ENCODE data around the gene PRKCB. TPM values are rescaled to one million over a fixed set of nuclear protein-coding genes. Genes with fewer than 3 reads are reported as not detected.

Gene PRKCB
- total RNA-seq, 1 experiment from 2014 or later = not detected

DNA sequence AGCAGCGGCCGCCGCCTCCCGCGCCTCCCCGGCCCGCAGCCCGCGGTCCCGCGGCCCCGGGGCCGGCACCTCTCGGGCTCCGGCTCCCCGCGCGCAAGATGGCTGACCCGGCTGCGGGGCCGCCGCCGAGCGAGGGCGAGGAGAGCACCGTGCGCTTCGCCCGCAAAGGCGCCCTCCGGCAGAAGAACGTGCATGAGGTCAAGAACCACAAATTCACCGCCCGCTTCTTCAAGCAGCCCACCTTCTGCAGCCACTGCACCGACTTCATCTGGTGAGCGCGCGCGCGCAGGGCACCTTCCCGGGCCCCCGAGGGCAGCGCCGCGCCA, 258 bp downstream of the PRKCB start:
- no peak for TF ChIP-seq EZH2phosphoT487 (IDR thresholded peaks at IDR 0.05; ENCODE audit: borderline replicate concordance, low read length)
- no peak for TF ChIP-seq EZH2 (IDR thresholded peaks at IDR 0.05; ENCODE audit: low read length, unreplicated experiment)
- TF ChIP-seq CTCF (conservative IDR thresholded peaks at IDR 0.05; ENCODE audit: low read depth, low read length) = no peak
- H3K27me3 ChIP-seq (ENCODE audit: low read length) = peaks cover 32% of the 10 kb centered on the region
- no peaks in the 10 kb centered on the region for H4K20me1 ChIP-seq (ENCODE audit: low read length)
- no peaks in the 10 kb centered on the region for H3F3A ChIP-seq (ENCODE audit: low read length, unreplicated experiment)
- no peak for DNase-seq
- H3K27ac ChIP-seq (ENCODE audit: low read length) = no peak overlapping the region
- H3K9me2 ChIP-seq (replicated peaks; ENCODE audit: low read length) = no peaks in the 10 kb centered on the region
- POLR2A ChIA-PET (ENCODE audit: unreplicated experiment) = no interaction called here
- CTCF ChIA-PET = no interaction called here
- H3K4me2 ChIP-seq (ENCODE audit: low read length) = no peak overlapping the region
- no peaks in the 10 kb centered on the region for H3K79me2 ChIP-seq (ENCODE audit: low read length)
- no peaks in the 10 kb centered on the region for H3K9me3 ChIP-seq (ENCODE audit: low read length)
- BruUV-seq (replicated peaks) = no TSS peak
- intact Hi-C loops (cut with micrococcal nuclease) = no loop called here
- H3K4me3 ChIP-seq (ENCODE audit: low read length) = no peak overlapping the region
- no peaks in the 10 kb centered on the region for H3K36me3 ChIP-seq (ENCODE audit: low read depth, low read length)
- ATAC-seq = no peak
- no peaks in the 10 kb centered on the region for H3K4me1 ChIP-seq (ENCODE audit: insufficient read depth, low read length)
- H3K9ac ChIP-seq (ENCODE audit: low read length) = no peak overlapping the region
- no peak overlapping the region for H2AFZ ChIP-seq (ENCODE audit: low read length)

DNA sequence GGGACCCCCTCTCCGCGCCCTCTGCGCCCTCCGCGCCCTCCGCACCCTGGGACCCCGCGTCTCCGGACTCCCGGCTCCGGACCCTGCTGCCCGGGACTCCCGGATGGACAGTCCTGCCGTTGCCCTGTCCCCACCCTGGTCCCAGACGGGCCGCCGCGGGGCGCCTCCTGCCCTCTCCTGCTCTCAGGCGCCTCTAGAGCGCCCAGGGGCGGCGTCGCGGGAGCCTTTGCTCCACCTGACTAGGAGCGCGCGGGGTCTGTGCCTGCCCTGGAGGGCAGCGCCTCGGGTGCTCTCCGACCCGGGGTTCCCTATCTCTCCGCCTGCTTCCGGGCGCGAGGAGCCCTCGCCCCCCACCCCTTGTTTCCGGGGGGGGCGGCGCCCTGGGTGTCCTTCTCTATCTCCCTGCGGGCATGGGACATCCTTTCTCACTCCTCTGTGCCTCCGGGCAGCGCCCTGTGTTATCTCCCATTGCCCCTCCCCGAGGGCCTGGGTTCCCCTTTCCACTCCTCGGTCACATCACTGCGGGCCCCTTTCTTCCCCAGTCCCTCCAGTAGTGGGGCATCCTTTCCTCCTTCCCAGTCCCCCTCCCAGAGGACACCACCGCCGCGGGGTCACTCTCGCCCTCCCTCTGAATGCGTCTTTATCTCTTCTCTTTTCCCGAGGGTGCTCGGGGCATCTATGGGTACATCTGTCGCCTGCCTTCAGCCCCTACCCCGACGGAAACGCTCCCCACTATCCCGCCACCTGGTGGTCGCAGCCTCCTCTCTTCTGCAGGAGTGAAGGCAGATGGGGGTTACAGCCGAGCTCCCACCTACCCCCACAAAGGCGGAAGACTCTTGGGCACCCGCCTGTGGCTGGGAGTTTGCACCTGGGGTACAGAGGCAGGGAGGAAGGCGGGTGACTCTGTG, 875 bp downstream of the PRKCB start:
- DNase-seq (no peak), ATAC-seq (no peak)
- intact Hi-C loops (cut with micrococcal nuclease) = no loop called here
- Histone ChIP-seq H3K9ac (ENCODE audit: low read length) (no peak overlapping the region), H3K9me2 (replicated peaks; ENCODE audit: low read length) (no peaks in the 10 kb centered on the region), H3K4me1 (ENCODE audit: insufficient read depth, low read length) (no peaks in the 10 kb centered on the region), H2AFZ (ENCODE audit: low read length) (no peak overlapping the region), H3K4me3 (ENCODE audit: low read length) (no peak overlapping the region), H3K27me3 (ENCODE audit: low read length) (peaks cover 32% of the 10 kb centered on the region), H3K4me2 (ENCODE audit: low read length) (no peak overlapping the region), H3K9me3 (ENCODE audit: low read length) (no peaks in the 10 kb centered on the region), H4K20me1 (ENCODE audit: low read length) (no peaks in the 10 kb centered on the region), H3K27ac (ENCODE audit: low read length) (no peak overlapping the region), H3K79me2 (ENCODE audit: low read length) (no peaks in the 10 kb centered on the region), H3K36me3 (ENCODE audit: low read depth, low read length) (no peaks in the 10 kb centered on the region), H3F3A (ENCODE audit: low read length, unreplicated experiment) (no peaks in the 10 kb centered on the region)
- TF ChIP-seq EZH2phosphoT487 (IDR thresholded peaks at IDR 0.05; ENCODE audit: borderline replicate concordance, low read length) (no peak), CTCF (conservative IDR thresholded peaks at IDR 0.05; ENCODE audit: low read depth, low read length) (no peak), EZH2 (IDR thresholded peaks at IDR 0.05; ENCODE audit: low read length, unreplicated experiment) (no peak)
- ChIA-PET CTCF (no interaction called here), POLR2A (ENCODE audit: unreplicated experiment) (no interaction called here)
- BruUV-seq (replicated peaks) = no TSS peak

DNA sequence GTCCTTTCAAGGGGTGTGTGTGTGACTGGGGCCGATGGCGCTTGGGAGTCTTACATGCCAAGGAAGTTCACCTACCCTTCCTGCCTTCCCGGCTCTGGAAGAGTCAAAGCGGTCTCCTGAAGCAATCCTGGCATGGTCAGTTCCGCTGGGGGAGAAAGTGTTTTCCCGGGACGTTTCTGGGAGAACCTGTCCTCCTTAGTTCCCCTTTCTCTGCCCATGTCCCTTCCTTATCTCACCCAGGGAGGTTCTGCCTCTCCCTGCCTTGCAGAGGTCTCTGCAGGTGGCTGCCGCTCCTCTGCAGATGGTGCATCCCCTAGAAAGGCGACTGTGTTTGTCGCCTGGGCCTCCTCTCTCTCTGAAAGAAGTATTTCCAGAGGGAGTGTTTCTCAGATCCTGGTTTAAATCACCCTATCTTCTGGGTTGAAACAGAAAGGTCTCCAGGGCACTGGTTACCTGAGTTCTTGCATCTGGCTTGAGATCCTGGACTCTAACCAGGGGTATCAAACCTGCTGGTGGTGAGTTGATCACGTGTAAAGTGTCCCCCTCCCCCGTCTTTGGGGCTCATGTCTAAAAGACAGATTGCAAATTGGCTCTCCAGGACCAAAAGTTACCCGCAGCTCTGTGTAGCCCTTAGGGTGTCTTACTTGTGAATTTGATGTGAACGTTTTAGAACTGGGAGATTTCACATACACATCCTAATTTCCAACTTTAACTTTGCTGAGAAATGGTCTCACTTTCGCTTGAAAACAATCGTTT, 1.9 kb downstream of the PRKCB start:
- BruUV-seq (replicated peaks) = no TSS peak
- no peak overlapping the region for H3K27ac ChIP-seq (ENCODE audit: low read length)
- intact Hi-C loops (cut with micrococcal nuclease) = no loop called here
- TF ChIP-seq CTCF (conservative IDR thresholded peaks at IDR 0.05; ENCODE audit: low read depth, low read length) = no peak
- no peak for TF ChIP-seq EZH2 (IDR thresholded peaks at IDR 0.05; ENCODE audit: low read length, unreplicated experiment)
- no peak for TF ChIP-seq EZH2phosphoT487 (IDR thresholded peaks at IDR 0.05; ENCODE audit: borderline replicate concordance, low read length)
- H3K9me2 ChIP-seq (replicated peaks; ENCODE audit: low read length) = no peaks in the 10 kb centered on the region
- CTCF ChIA-PET = no interaction called here
- H3K9ac ChIP-seq (ENCODE audit: low read length) = no peak overlapping the region
- no peak overlapping the region for H2AFZ ChIP-seq (ENCODE audit: low read length)
- no peak overlapping the region for H3K4me2 ChIP-seq (ENCODE audit: low read length)
- ATAC-seq (no peak), DNase-seq (no peak)
- H3K4me1 ChIP-seq (ENCODE audit: insufficient read depth, low read length) = no peaks in the 10 kb centered on the region
- H3K27me3 ChIP-seq (ENCODE audit: low read length) = peaks cover 29% of the 10 kb centered on the region
- no peaks in the 10 kb centered on the region for H3K79me2 ChIP-seq (ENCODE audit: low read length)
- H3F3A ChIP-seq (ENCODE audit: low read length, unreplicated experiment) = no peaks in the 10 kb centered on the region
- no peaks in the 10 kb centered on the region for H4K20me1 ChIP-seq (ENCODE audit: low read length)
- POLR2A ChIA-PET (ENCODE audit: unreplicated experiment) = no interaction called here
- no peaks in the 10 kb centered on the region for H3K9me3 ChIP-seq (ENCODE audit: low read length)
- no peaks in the 10 kb centered on the region for H3K36me3 ChIP-seq (ENCODE audit: low read depth, low read length)
- no peak overlapping the region for H3K4me3 ChIP-seq (ENCODE audit: low read length)

Data from PC-3 (cell line).